Right atrium auricular region (tissue), 2 donors: Measurements from ENCODE around the gene NEU4. TPM values are rescaled to one million over a fixed set of nuclear protein-coding genes. Genes with fewer than 3 reads are reported as not detected.
"Not testable (repeated sequence)": the region's sequence is repeated elsewhere in the genome, so short reads cannot be mapped to it uniquely, and the experiment has no call there.

Experiments used
- DNase-seq: peaks from one replicate; pipeline ENCODE4 v3.0.0-alpha.2; 2019; ENCODE audit warnings: low spot score
- H3K27ac ChIP-seq, 2 donors: fragments of 200-600 bp; sonication (generic); 1 replicate in 1 of 2; 2 replicates in 1 of 2; pipeline ENCODE4 v1.5.1; 2016 to 2019
- H3K27me3 ChIP-seq, 2 donors: fragments of 200-600 bp; sonication (generic); one replicate each; pipeline versions ENCODE4 v1.5.1 to v1.6.0; 2017 to 2019
- H3K36me3 ChIP-seq: fragments of 200-600 bp; sonication (generic); one replicate; pipeline ENCODE4 v1.5.1; 2016
- H3K4me1 ChIP-seq, 2 donors: fragments of 200-600 bp; sonication (generic); one replicate each; pipeline versions ENCODE4 v1.5.1 to v1.6.0; 2017 to 2019
- H3K4me3 ChIP-seq, 2 donors: fragments of 200-600 bp; sonication (generic); 1 replicate in 1 of 2; 2 replicates in 1 of 2; pipeline ENCODE4 v1.5.1; 2017 to 2019; ENCODE audit warnings: mild to moderate bottlenecking in 1 of 2, moderate library complexity in 1 of 2
- H3K9me3 ChIP-seq, 2 donors: fragments of 200-600 bp; sonication (generic); one replicate each; pipeline ENCODE4 v1.5.1; 2019
- total RNA-seq, 2 donors: library from RNA; depleted of rRNA; stranded (reverse); fragments of >200 nt; gene quantifications; one replicate each; pipeline ENCODE4 v1.1.0, GENCODE V29; 2016
- TF ChIP-seq, protein P1 (sequence below), 2 donors: fragments of 200-600 bp; sonication (generic); IDR thresholded peaks; one replicate each; pipeline ENCODE4 v1.5.1; 2019; ENCODE audit warnings: antibody characterized with exemption in 2 of 2

NEU4 gene
- total RNA-seq, 2 donors from 2014 or later: 0.31 TPM; not detected in 1

DNA sequence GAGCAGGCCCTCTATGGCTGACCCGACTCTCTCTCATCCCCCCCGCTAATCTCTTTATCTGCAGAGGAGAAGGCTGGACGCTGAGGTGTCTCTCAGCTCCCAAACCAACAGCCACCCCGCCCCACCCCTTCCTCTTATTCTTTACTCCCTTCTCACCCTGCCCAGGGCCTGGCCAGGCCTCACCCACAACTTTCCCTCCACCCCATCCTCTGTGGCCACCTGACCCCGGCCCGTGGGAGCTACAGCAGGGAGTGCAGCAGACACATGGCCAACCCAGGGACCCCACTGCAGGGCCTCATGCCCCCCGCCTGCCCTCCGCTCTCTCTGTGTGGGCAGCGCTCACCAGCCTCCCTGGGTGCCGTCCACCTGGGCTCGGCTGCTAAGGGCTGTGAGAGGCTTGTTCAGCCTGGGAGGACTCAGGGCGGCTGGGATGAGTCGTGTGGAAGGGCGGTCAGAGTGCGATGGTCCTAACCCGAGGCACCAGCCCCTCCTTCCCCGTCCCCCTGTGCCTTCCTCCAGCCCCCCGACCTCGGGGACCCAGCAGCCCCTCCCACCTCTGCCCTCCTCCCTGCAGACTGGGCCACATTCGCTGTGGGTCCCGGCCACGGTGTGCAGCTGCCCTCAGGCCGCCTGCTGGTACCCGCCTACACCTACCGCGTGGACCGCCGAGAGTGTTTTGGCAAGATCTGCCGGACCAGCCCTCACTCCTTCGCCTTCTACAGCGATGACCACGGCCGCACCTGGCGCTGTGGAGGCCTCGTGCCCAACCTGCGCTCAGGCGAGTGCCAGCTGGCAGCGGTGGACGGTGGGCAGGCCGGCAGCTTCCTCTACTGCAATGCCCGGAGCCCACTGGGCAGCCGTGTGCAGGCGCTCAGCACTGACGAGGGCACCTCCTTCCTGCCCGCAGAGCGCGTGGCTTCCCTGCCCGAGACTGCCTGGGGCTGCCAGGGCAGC lies 6.8 kb downstream of the NEU4 start:
- H3K9me3 ChIP-seq: no peaks in the 10 kb centered on the region
- H3K36me3 ChIP-seq: no peaks in the 10 kb centered on the region
- no peak overlapping the region for H3K27ac ChIP-seq
- TF ChIP-seq, protein P1, sequence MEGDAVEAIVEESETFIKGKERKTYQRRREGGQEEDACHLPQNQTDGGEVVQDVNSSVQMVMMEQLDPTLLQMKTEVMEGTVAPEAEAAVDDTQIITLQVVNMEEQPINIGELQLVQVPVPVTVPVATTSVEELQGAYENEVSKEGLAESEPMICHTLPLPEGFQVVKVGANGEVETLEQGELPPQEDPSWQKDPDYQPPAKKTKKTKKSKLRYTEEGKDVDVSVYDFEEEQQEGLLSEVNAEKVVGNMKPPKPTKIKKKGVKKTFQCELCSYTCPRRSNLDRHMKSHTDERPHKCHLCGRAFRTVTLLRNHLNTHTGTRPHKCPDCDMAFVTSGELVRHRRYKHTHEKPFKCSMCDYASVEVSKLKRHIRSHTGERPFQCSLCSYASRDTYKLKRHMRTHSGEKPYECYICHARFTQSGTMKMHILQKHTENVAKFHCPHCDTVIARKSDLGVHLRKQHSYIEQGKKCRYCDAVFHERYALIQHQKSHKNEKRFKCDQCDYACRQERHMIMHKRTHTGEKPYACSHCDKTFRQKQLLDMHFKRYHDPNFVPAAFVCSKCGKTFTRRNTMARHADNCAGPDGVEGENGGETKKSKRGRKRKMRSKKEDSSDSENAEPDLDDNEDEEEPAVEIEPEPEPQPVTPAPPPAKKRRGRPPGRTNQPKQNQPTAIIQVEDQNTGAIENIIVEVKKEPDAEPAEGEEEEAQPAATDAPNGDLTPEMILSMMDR (IDR thresholded peaks at IDR 0.05): no peak
- no peak overlapping the region for H3K4me3 ChIP-seq
- peaks cover 0 to 13% of the 10 kb centered on the region in 2 donors for H3K4me1 ChIP-seq
- DNase-seq: no peak
- no peaks in the 10 kb centered on the region for H3K27me3 ChIP-seq

DNA sequence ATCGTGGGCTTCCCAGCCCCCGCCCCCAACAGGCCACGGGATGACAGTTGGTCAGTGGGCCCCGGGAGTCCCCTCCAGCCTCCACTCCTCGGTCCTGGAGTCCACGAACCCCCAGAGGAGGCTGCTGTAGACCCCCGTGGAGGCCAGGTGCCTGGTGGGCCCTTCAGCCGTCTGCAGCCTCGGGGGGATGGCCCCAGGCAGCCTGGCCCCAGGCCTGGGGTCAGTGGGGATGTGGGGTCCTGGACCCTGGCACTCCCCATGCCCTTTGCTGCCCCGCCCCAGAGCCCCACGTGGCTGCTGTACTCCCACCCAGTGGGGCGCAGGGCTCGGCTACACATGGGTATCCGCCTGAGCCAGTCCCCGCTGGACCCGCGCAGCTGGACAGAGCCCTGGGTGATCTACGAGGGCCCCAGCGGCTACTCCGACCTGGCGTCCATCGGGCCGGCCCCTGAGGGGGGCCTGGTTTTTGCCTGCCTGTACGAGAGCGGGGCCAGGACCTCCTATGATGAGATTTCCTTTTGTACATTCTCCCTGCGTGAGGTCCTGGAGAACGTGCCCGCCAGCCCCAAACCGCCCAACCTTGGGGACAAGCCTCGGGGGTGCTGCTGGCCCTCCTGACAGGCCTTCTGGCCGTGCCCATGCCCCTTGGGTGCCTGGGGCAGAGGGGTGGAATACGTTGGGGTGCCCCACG lies 7.6 kb downstream of the NEU4 start:
- no peak for DNase-seq
- peaks cover 0 to 5% of the 10 kb centered on the region in 2 donors for H3K4me1 ChIP-seq
- H3K9me3 ChIP-seq: no peaks in the 10 kb centered on the region
- no peaks in the 10 kb centered on the region for H3K36me3 ChIP-seq
- TF ChIP-seq, protein P1 (IDR thresholded peaks at IDR 0.05): no peak
- no peak overlapping the region for H3K4me3 ChIP-seq
- H3K27me3 ChIP-seq: no peaks in the 10 kb centered on the region
- H3K27ac ChIP-seq: no peak overlapping the region

DNA sequence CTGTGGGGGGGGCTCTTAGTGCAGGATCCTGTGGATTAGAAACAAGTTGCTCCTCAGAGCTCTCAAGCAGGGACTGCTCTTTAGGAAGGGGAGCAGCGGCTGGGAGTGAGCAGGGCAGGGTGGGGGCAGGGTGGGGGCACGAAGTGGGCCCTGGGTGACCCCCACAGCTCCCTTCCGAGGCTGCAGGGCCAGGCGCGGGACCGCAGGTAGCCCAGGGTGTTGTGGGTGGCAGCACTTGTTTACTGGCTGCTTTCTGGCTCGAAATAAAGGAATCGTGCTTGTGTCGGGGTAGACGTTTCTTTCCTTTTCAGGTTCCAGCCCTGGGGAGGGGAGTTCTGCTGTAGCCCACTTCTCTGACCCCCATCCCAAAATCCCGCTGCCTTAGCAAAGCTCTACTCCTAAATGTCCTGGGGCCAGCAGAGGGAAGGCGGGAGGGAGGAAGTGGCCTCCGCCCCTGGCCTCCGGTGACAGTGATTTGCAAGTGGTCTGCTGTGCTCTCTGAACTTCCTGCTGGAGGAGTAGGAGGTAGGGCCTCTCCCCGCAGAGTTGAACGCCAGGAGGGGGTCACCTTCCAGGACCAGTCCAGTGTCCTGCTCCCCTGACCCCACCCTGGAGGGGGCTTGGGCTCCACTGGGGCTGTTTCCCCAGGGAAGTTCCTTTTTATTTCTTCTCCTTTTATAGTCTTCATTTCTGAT lies 8.3 kb downstream of the NEU4 start:
- Histone ChIP-seq H3K4me3 (no peak overlapping the region), H3K9me3 (no peaks in the 10 kb centered on the region), H3K36me3 (no peaks in the 10 kb centered on the region), H3K27me3 (no peaks in the 10 kb centered on the region), H3K27ac (no peak overlapping the region), H3K4me1 (peaks cover 0 to 5% of the 10 kb centered on the region in 2 donors)
- DNase-seq: peak; percentile 57
- TF ChIP-seq, protein P1 (IDR thresholded peaks at IDR 0.05): no peak

DNA sequence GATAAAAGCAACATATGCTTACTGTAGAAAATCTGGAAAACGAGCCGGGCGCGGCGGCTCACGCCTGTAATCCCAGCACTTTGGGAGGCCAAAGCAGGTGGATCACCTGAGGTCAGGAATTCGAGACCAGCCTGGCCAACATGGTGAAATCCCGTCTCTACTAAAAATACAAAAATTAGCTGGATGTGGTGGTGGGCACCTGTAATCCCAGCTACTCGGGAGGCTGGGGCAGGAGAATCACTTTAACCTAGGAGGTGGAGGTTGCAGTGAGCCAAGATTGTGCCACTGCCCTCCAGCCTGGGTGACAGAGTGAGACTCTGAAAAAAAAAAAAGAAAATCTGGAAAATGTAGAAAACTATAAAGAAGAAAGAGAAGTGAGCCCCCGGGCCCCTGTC lies 8.8 kb downstream of the NEU4 start:
- peak; percentile 47 for DNase-seq
- H3K4me3 ChIP-seq, H3K27ac ChIP-seq, H3K36me3 ChIP-seq, H3K4me1 ChIP-seq, H3K9me3 ChIP-seq, H3K27me3 ChIP-seq: not testable (repeated sequence)

DNA sequence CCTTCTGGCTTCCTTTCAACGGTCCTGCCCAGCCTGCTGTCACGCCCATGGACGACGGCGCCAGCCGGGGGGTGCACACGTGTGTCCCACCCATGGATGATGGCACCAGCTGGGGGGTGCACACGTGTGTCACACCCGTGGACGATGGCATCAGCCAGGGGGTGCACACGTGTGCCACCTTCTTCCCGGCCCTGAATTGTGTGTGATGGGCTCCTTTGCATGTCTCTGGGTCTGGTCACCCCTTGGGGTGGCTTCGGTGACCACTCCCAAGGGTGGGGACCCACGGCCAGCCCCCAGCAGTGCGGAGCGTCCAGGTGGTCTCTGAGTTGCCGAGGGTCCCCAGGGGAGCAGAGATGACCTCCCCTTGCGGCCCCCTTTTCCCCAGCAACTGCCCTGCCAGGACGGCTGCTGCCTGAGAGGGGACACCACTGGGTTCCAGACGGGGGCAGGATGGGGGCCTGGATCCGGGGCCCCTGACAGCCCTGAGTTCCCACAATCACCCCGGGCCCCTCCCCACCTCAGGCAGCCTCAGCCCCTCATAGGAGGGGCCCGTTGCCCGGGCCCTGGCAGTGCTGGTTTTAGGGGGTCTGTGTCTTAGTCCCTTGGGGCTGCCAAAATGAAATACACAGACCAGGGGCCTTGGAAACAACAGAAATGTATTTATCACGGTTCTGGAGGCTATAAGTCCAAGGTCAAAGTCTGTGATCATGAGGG lies 9.4 kb downstream of the NEU4 start:
- TF ChIP-seq, protein P1 (IDR thresholded peaks at IDR 0.05): no peak
- H3K27me3 ChIP-seq: no peaks in the 10 kb centered on the region
- no peak for DNase-seq

More for the DNA sequence above, 9.4 kb downstream of the NEU4 start:
- H3K36me3 ChIP-seq: no peaks in the 10 kb centered on the region
- no peak overlapping the region for H3K27ac ChIP-seq
- no peak overlapping the region for H3K4me3 ChIP-seq
- peaks cover 0 to 5% of the 10 kb centered on the region in 2 donors for H3K4me1 ChIP-seq
- no peaks in the 10 kb centered on the region for H3K9me3 ChIP-seq
